SH-SY5Y (cell line): ENCODE measurements around the gene ASB10.

Experiments
- GATA2 ChIP-seq: IDR thresholded peaks from 2 replicates; pipeline ENCODE4 v1.6.1; 2011; ENCODE audit warnings: mild to moderate bottlenecking, low read depth, low read length
- GATA3 ChIP-seq: IDR thresholded peaks from 2 replicates; pipeline ENCODE4 v1.6.1; 2011; ENCODE audit warnings: low read depth, mild to moderate bottlenecking, low read length, moderate library complexity

DNA sequence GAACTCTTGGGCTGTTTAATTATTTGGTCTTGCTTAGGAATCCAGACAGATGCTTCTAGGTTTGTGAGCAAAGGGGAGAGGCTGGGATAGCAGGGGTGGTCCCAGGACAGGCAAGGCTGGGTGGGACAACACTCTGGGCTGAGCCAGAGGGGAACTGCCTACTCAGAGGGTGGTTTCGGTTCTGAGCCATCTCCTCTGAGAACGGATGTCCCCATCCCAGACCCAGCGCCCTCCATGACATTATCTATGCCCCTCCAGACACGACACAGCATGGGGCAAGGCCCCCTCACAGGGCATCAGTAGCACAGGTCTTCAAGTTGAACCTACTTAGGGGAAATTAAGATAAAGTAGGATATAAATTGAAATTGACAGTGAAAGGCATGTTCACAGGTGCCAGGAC is 7.1 kb downstream of the ASB10 start:
- no peak for TF ChIP-seq GATA2
- TF ChIP-seq GATA3 = no peak
